GM21528 (cell line): ENCODE data around the gene PFKFB2.
A peak's percentile ranks its signal among the peaks of the same experiment; 100 is the strongest.

Experiments used
- ATAC-seq: cut with Tn5 transposase; IDR thresholded peaks from one replicate; pipeline ENCODE4 v1.9.1; 2021; ENCODE audit warnings: mild to moderate bottlenecking, moderate library complexity; ENCODE audit not compliant: unreplicated experiment, low FRiP score

The PFKFB2 gene

GRCh38 chr1:207084232-207084631 lies 31.2 kb downstream of the PFKFB2 start:
- ATAC-seq: no peak

GRCh38 chr1:207084701-207085180 lies 31.7 kb downstream of the PFKFB2 start:
- ATAC-seq: no peak

DNA sequence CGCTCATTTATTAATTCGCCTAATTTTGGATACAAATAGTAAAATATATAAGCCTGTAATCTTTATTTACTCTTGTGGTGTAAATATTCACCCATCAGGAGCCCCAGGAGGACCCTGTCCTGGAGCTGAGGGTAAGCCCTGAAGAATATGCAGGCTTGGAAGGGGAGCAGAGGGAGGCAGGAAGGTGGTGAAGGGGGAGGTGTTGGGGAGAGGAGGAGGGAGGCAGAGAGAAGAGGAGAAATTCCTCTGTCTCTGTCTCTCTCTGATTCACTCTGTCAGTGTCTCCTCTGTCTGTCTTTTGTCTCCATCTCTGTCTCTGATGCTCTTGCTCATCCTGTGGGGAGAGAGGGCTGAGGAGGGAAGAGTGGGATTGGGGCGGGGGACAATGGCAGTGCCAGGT lies 32.8 kb downstream of the PFKFB2 start:
- no peak for ATAC-seq

- no peak for ATAC-seq
Observed at GRCh38 chr1:207088161-207088560, 35.1 kb downstream of the PFKFB2 start.

DNA sequence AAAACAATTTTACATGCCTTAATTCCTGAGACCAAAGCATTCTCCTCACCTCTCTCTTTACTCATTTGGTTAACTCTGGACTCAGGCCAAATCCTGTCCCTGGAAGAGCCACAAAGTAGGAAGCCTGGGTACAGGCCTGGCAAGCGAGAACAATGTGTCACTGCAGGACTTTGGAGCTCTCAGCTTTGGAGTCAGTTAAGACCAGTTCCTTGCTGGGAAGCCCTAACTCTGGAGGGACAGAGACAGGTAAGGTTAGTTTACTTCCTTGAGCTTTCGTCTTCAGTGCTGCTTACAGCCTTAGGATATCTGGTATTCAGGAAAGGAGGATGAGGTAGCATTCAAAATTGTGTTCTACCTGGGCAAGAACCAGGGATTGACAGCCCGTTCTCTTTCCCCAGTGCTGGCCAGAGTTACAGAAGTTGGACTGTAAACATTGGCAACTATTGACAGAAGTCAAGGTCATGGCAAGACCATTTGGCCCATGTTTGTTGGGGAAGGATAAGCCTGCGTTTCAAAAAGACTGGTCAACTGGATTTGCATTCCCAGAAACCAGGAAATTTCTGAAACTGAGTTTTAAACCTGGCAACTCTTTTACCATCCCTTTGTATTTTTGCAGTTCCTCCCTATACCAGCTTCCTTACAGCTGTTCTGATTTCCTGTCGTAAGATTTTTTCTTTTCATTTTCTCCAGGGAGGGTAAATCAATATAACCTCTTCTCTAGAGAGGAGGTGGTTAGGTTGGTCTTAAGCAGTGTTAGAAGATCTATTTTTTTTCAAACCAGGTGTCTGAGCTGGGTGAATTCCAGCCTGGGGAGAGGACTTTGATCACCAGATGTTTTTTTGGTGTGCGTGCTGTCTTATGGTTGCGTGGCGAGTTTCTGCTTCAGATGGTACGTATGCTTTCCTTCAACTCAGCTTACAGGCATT lies 35.9 kb downstream of the PFKFB2 start, which contains the start of gene C4BPB:
C4BPB (plus strand) TSS at position 160 of the 926 bp plus-strand sequence; CDS start at position 832, 672 bp downstream.
- no peak for ATAC-seq

GRCh38 chr1:207089627-207090355 lies 36.7 kb downstream of the PFKFB2 start:
- ATAC-seq: no peak

- no peak for ATAC-seq
Observed at GRCh38 chr1:207091200-207091908, 38.3 kb downstream of the PFKFB2 start.

DNA sequence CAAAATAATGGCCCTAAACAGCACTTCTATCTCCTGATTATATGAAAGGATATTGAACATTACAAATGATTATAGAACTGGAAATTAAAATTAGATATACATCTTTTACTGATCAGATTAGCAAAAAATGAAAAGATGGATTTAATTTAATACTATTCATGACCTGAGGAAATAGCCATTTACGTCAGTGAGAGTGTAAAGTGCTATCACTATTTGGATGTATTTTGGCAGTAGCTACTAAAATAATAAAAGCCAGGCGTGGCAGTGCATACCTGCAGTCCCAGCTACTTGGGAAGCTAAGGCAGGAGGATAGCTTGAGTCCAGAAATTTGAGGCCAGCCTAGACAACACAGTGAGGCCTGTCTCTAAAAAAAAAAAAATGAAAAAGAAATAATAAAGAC lies 40.9 kb downstream of the PFKFB2 start:
- ATAC-seq: no peak

DNA sequence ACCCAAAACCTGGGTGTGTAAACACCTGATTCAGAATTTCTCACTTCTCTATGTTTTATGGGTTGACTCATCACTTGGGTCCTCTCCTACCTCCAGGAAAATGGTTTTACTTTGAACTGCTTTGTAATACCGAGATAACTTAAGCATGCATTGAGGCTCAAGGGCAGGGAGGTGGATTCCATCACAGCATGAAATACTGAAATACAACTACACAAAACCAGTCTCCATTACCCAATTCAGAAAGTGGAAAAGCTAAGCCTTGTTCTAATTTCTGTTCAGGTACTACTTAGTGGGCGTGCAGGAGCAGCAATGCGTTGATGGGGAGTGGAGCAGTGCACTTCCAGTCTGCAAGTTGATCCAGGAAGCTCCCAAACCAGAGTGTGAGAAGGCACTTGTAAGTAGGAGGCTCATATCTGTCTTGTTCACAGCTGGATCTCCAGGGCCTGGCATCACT lies 44.8 kb downstream of the PFKFB2 start:
- ATAC-seq: peak; percentile 70

GRCh38 chr1:207101720-207102119 lies 48.6 kb downstream of the PFKFB2 start:
- no peak for ATAC-seq

DNA sequence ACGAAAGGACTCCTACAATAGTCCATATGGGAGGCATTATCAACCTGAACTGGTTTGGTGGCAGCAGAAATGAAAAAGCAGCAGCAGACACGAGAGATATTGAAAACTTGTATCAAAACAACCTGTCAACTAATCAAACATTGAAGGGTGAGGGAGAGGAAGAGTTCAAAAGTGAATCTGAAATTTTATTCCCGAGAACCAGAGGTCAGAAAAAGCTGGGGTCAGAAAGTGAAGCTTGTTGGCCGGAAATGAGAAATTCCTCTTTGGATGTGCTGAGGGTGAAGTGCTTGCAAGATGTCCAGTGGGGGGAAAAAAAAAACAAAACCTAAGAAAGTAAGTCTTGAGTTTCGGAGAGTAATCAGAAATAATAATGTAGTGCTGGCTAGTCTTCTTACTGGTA lies 49.1 kb downstream of the PFKFB2 start:
- ATAC-seq: no peak

DNA sequence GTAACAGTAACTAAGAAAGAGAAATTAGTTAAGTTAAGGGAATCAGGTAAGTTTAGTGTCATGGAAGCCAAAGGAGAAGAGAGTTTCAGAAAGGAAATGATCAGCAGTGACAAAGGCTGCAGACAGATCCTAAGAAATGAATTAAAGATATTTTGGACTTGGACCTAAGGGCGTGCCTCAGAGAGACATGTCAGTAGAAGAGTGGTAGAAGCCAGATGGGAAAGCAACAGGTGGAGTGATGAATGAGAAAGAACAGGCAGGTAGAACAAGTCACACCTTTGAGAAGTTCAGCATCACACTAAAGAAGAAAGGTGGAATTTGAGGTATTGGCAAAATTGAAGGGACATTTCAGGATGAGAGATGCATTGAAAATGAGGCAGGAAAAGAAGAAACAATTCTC lies 49.6 kb downstream of the PFKFB2 start:
- ATAC-seq: no peak

- ATAC-seq: no peak
Observed at GRCh38 chr1:207103892-207104373, 50.9 kb downstream of the PFKFB2 start, which contains the start of gene C4BPA. Gene C4BPA (plus strand): TSS chr1:207104233. CDS start chr1:207113026, 8,793 bp downstream.

DNA sequence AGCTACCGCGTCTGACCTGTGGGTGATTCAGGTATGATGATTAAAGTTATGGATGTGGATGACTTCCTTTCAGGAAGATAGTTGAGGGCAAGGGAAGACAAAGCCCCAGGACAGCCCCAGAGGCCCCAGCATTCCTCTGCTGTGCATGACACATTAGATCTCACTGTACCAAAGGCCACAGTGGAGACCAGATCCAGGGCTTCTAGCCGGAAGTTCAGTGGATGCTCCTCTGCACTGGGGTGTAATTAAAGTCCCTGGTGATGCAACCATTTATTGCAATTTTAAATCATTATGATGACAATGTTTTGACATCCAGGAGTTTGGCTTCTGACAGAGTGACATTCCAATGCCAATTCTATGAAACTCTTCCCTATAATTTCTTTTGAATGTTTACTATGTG lies 55.9 kb downstream of the PFKFB2 start:
- ATAC-seq: no peak

DNA sequence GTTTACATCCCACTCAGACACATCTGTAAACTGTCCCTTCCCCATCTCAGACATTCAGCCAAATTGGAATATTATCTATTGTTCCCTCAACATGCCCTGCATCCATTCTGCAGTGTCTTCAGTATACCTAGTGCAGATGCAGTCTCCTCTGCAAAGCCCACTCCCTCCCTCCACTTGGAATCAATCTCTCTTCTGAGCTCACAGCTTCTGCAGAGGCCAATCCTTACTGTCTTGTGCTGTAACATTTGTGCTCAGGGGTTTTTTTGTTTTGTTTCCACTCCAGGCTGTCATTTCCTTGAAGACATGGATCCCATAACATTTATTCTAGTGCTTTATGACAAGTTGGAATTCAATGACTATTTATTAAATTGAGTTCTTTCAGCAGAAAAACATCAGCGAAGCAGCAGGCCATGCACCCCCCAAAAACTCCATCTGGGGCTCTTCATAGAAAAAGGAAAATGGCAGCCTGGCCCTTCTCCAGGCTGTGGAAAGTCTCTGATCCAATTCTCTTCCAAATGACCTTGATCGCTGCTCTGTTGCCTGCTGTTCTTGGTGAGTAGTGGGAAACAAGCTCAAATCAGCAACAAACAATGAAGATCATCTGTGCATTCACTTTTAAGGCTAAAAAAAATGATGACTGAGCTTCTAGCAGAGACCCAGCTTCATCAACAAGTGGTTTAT lies 59.7 kb downstream of the PFKFB2 start:
- no peak for ATAC-seq

- no peak for ATAC-seq
Observed at GRCh38 chr1:207115269-207115668, 62.2 kb downstream of the PFKFB2 start.

DNA sequence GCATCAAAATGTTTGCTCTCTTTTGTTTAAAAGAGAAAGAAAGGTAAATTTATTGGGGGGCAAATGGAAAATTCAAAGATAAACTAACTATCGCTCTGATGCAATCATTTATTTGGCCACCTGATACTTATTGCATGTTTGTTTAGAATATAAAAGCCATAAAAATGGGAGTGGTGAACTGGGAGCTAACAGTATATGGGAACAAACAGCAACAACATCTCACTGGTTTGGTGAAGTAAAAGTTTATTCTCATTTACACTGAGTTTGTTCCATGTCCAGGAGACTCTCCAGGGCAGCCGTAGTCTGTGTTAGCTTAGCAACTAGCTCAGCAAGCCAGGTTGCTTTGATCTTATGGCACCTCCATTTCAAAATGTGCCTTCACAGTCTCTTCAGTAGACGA lies 71.3 kb downstream of the PFKFB2 start:
- no peak for ATAC-seq

DNA sequence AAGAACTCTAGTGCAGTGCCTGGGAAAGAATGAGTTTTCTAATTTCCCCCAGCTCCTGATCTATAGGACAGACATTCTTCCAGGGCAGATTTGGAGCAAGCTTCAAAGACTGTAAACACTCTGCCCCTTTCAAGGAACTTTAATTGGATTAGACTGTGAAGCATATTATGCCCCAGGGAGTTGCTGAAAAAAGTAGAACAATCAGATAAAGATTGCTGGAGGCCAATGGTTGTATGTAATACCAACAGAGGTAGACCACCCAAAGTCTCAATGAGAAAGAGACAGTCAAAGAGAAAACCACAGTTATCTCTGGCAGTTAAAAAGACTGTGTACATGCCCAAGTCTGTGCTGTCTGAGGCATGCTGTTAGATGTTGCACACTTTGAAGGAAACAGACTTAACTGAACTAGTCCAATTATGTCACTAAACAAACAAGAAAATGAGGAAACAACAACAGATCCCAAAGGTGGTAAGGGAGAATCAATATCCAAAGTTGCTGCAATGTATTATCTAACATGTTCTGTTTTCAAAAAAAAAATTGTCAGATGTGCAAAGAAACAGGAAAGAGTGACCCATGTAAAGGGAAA lies 75.4 kb downstream of the PFKFB2 start:
- ATAC-seq: no peak

DNA sequence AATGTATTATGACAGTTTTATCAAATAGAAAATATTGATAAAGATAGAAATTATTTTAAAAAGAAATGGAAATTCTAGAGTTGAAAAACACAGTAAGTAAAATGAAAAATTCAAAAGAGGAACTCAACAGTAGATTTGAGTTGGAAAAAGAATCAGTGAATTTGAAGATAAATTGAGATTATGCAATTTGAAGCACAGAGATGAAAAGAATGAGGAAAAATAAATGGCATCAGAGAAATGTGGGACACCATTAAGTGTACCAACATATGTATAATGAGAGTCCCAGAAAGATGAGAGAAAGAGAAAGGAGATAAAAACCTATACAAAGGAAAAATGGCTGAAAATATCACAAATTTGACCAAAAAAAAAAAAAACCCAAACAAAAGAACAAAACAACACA lies 76.0 kb downstream of the PFKFB2 start:
- no peak for ATAC-seq
